SK-N-SH (cell line): ENCODE data around the gene HINT3. TPM values are rescaled to one million over a fixed set of nuclear protein-coding genes. Genes with fewer than 3 reads are reported as not detected.

Experiments
- CTCF ChIA-PET: fragments of 300-600, 350-600 bp; formaldehyde crosslinking; extraction: SDS; loops from one replicate; lab custom pipeline; 2021; lab: Yijun Ruan, JAX
- POLR2A ChIA-PET: fragments of 350-600 bp; sonication (Branson Sonifier 250); formaldehyde crosslinking; extraction: SDS; loops from one replicate; lab custom pipeline; 2020; ENCODE audit warnings: antibody characterized with exemption, inconsistent platforms; lab: Yijun Ruan, JAX
- DNase-seq: peaks from one replicate; pipeline ENCODE4 v3.0.0; 2012
- H2AFZ ChIP-seq: fragments of 200-600 bp; sonication (generic); 2 replicates; pipeline ENCODE4 v1.8.1; 2016; ENCODE audit warnings: antibody characterized with exemption, mild to moderate bottlenecking, low read depth
- H3F3A ChIP-seq: fragments of 200-600 bp; sonication (generic); replicated peaks from 2 replicates; pipeline ENCODE3; 2016; ENCODE audit warnings: antibody characterized with exemption, mild to moderate bottlenecking; ENCODE audit not compliant: insufficient read depth
- H3K27ac ChIP-seq, 2 experiments: fragments of 200-500 bp in 1 of 2; fragments of 200-600 bp in 1 of 2; sonication (Bioruptor generic) in 1 of 2; sonication (generic), shearing (Covaris generic) in 1 of 2; 2 replicates each; pipeline versions ENCODE4 v1.5.1 to v1.6.1; 2014 to 2016; ENCODE audit warnings: low read depth in 2 of 2, inconsistent platforms in 1 of 2, low read length in 1 of 2, mild to moderate bottlenecking in 1 of 2, mixed read lengths in 1 of 2
- H3K27me3 ChIP-seq: fragments of 200-600 bp; sonication (generic), shearing (Covaris generic); 2 replicates; pipeline ENCODE4 v1.6.1; 2016; ENCODE audit warnings: mixed run types; ENCODE audit not compliant: insufficient read depth
- H3K36me3 ChIP-seq, 2 experiments: fragments of 200-500 bp in 1 of 2; fragments of 200-600 bp in 1 of 2; sonication (Bioruptor generic) in 1 of 2; sonication (generic) in 1 of 2; replicated peaks in 1 of 2; 2 replicates each; pipeline versions ENCODE3 to v1.5.1; 2014 to 2016; ENCODE audit warnings: low read length in 1 of 2, mild to moderate bottlenecking in 1 of 2; ENCODE audit not compliant: insufficient read depth in 2 of 2, control insufficient read depth in 1 of 2
- H3K4me1 ChIP-seq, 2 experiments: fragments of 200-500 bp in 1 of 2; fragments of 200-600 bp in 1 of 2; sonication (Bioruptor generic) in 1 of 2; sonication (generic), shearing (Covaris generic) in 1 of 2; 2 replicates each; pipeline versions ENCODE4 v1.5.1 to v1.6.1; 2014 to 2016; ENCODE audit warnings: low read depth in 1 of 2, low read length in 1 of 2, mixed run types in 1 of 2; ENCODE audit not compliant: insufficient read depth in 2 of 2, control insufficient read depth in 1 of 2
- H3K4me2 ChIP-seq: fragments of 200-600 bp; sonication (generic), shearing (Covaris generic); 2 replicates; pipeline ENCODE4 v1.6.1; 2017; ENCODE audit warnings: mixed run types
- H3K4me3 ChIP-seq, 2 experiments: fragments of 200-500 bp in 1 of 2; fragments of 200-600 bp in 1 of 2; sonication (Bioruptor generic) in 1 of 2; sonication (generic), shearing (Covaris generic) in 1 of 2; 2 replicates each; pipeline versions ENCODE4 v1.5.1 to v1.8.1; 2014 to 2016; ENCODE audit warnings: low read depth in 2 of 2, inconsistent platforms in 1 of 2, low read length in 1 of 2, mild to moderate bottlenecking in 1 of 2, mixed read lengths in 1 of 2, moderate library complexity in 1 of 2
- H3K79me2 ChIP-seq: fragments of 200-600 bp; sonication (generic); 2 replicates; pipeline ENCODE4 v1.8.1; 2017; ENCODE audit warnings: mild to moderate bottlenecking; ENCODE audit not compliant: insufficient read depth
- H3K9ac ChIP-seq: fragments of 200-600 bp; sonication (generic); 2 replicates; pipeline ENCODE4 v1.6.1; 2017; ENCODE audit warnings: mixed run types
- H3K9me2 ChIP-seq: fragments of 200-600 bp; sonication (generic); 2 replicates; pipeline ENCODE4 v1.6.1; 2017; ENCODE audit warnings: mixed run types
- H3K9me3 ChIP-seq: fragments of 200-600 bp; sonication (generic); 2 replicates; pipeline ENCODE4 v1.6.1; 2017; ENCODE audit warnings: mixed run types, mild to moderate bottlenecking, moderate library complexity
- H4K20me1 ChIP-seq: fragments of 200-600 bp; sonication (generic); 2 replicates; pipeline ENCODE4 v1.6.1; 2017; ENCODE audit warnings: mild to moderate bottlenecking, mixed run types; ENCODE audit not compliant: insufficient read depth
- FOXJ3 ChIP-seq: sonication (generic); formaldehyde crosslinking; IDR thresholded peaks from 2 replicates; pipeline ENCODE4 v1.5.1; 2020; ENCODE audit warnings: mild to moderate bottlenecking, missing genetic modification reagents
- GABPA ChIP-seq: IDR thresholded peaks from 2 replicates; pipeline ENCODE4 v1.4.0; 2012; ENCODE audit warnings: low read depth, mild to moderate bottlenecking
- JUND ChIP-seq: IDR thresholded peaks from 2 replicates; pipeline ENCODE4 v1.4.0; 2012
- NRF1 ChIP-seq: IDR thresholded peaks from 2 replicates; pipeline ENCODE4 v1.6.1; 2012; ENCODE audit warnings: low read depth, mild to moderate bottlenecking, low read length
- POLR2AphosphoS5 ChIP-seq: IDR thresholded peaks from 2 replicates; pipeline ENCODE4 v1.6.1; 2012; ENCODE audit warnings: low read depth, low read length
- RAD21 ChIP-seq: IDR thresholded peaks from 2 replicates; pipeline ENCODE4 v1.6.1; 2012; ENCODE audit warnings: mild to moderate bottlenecking, low read length
- RCOR1 ChIP-seq: fragments of 150-350 bp; IDR thresholded peaks from 2 replicates; pipeline ENCODE4 v1.6.1; 2017; ENCODE audit warnings: antibody characterized with exemption, low read length
- RXRA ChIP-seq: IDR thresholded peaks from 2 replicates; pipeline ENCODE4 v1.4.0; 2012; ENCODE audit warnings: low read depth, mild to moderate bottlenecking, borderline replicate concordance
- SIN3A ChIP-seq: IDR thresholded peaks from 2 replicates; pipeline ENCODE4 v1.6.1; 2012; ENCODE audit warnings: low read depth, mild to moderate bottlenecking, low read length, moderate library complexity, borderline replicate concordance
- SMC3 ChIP-seq: IDR thresholded peaks from 2 replicates; pipeline ENCODE4 v1.6.1; 2012; ENCODE audit warnings: low read depth, low read length, improper control_type of control experiment
- TAF1 ChIP-seq: IDR thresholded peaks from 2 replicates; pipeline ENCODE4 v1.6.1; 2012; ENCODE audit warnings: low read depth, mild to moderate bottlenecking, low read length, moderate library complexity, borderline replicate concordance
- WGBS: methylation state at CpG from one replicate; pipeline ENCODE4 v1.1.6; 2017; ENCODE audit warnings: low lambda C conversion rate; 5-methylcytosine and 5-hydroxymethylcytosine counted together
- polyA plus RNA-seq, 3 experiments: library from polyadenylated mRNA; depleted of rRNA; stranded (reverse); fragments of >200 nt; gene quantifications; 2 replicates each; pipeline ENCODE4 v1.2.3, GENCODE V29; 2012
- TF ChIP-seq, protein P1 (sequence below): fragments of 150-350 bp; IDR thresholded peaks from 2 replicates; pipeline ENCODE4 v1.6.1; 2017; ENCODE audit warnings: antibody characterized with exemption, low read length, low read depth, borderline replicate concordance
- TF ChIP-seq, protein P2 (sequence below): fragments of 150-350 bp; IDR thresholded peaks from 2 replicates; pipeline ENCODE4 v1.6.1; 2016; ENCODE audit warnings: mild to moderate bottlenecking, low read depth, low read length

Gene HINT3
- polyA plus RNA-seq, 1 of the 3 experiments (the other 2 are of a cell fraction), result 1.8 TPM

DNA sequence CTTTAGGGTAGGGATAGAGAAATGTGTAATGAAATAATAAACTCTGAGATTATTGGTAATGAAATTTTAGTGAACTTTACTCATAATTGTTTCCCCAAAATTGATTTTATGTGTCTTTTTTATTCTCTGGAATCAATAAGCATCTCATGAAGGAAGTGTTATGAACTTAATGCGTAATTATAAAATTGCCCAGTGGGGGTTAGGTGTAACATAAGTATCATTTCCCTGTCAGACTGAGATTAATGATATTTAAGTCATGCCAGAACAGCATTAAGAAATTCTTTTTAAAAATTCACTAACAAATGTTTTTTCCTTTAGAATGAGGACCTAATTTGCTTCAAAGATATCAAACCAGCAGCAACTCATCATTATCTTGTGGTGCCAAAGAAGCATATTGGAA, 10.0 kb downstream of the HINT3 start:
- H3K9ac ChIP-seq, result no peak overlapping the region
- H3K4me1 ChIP-seq, result peaks cover 0 to 3% of the 10 kb centered on the region in 2 experiments; a peak in 2 of 4 replicates
- no peak overlapping the region for H2AFZ ChIP-seq
- POLR2A ChIA-PET, result no interaction called here
- no peaks in the 10 kb centered on the region for H3F3A ChIP-seq
- WGBS, result 97% methylated on average over 1 of the region's 1 CpG
- no peak overlapping the region for H3K27ac ChIP-seq
- H3K4me2 ChIP-seq, result no peak overlapping the region
- H3K27me3 ChIP-seq, result no peaks in the 10 kb centered on the region
- H3K4me3 ChIP-seq, result no peak overlapping the region
- H3K36me3 ChIP-seq, result peaks cover 3 to 9% of the 10 kb centered on the region in 2 experiments
- CTCF ChIA-PET, result interaction anchor here (1.9 to 2.8 kb wide), 2 partner anchors 10 kb away, joined by 7 to 18 read pairs; partner anchors contain the start of gene HINT3
- TF ChIP-seq TAF1 (no peak), NRF1 (no peak), SIN3A (no peak), POLR2AphosphoS5 (no peak), RCOR1 (no peak)
- TF ChIP-seq, all 33 proteins: peak for 0
- H3K9me2 ChIP-seq, result no peaks in the 10 kb centered on the region
- H4K20me1 ChIP-seq, result no peaks in the 10 kb centered on the region
- DNase-seq, result no peak
- no peaks in the 10 kb centered on the region for H3K9me3 ChIP-seq
- no peaks in the 10 kb centered on the region; the same call in 1 of the 2 replicates for H3K79me2 ChIP-seq

DNA sequence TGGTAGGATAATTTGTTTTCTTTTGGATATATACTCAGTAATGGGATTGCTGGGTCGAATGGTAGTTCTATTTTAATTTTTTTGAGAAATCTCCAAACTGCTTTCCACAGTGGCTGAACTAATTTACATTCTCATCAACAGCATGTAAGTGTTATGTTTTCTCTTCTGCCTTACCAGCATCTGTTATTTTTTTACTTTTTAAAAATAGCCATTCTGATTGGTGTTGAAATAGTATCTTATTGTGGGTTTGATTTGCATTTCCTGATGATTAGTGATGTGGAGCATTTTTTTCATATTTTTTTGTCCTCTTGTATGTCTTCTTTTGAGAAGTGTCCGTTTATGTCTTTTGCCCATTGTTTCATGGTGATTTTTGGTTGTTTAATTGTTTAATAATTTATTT, 11.9 kb downstream of the HINT3 start:
- WGBS, result 70% methylated on average over 2 of the region's 2 CpGs
- H3K27me3 ChIP-seq, result no peaks in the 10 kb centered on the region
- TF ChIP-seq RAD21 (no peak), NRF1 (no peak), SMC3 (no peak), SIN3A (no peak), FOXJ3 (CRISPR knock-in tag) (no peak), RCOR1 (no peak), RXRA (no peak), GABPA (no peak), JUND (no peak)
- TF ChIP-seq, protein P1, sequence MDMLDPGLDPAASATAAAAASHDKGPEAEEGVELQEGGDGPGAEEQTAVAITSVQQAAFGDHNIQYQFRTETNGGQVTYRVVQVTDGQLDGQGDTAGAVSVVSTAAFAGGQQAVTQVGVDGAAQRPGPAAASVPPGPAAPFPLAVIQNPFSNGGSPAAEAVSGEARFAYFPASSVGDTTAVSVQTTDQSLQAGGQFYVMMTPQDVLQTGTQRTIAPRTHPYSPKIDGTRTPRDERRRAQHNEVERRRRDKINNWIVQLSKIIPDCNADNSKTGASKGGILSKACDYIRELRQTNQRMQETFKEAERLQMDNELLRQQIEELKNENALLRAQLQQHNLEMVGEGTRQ, result no peak
- TF ChIP-seq, protein P2, sequence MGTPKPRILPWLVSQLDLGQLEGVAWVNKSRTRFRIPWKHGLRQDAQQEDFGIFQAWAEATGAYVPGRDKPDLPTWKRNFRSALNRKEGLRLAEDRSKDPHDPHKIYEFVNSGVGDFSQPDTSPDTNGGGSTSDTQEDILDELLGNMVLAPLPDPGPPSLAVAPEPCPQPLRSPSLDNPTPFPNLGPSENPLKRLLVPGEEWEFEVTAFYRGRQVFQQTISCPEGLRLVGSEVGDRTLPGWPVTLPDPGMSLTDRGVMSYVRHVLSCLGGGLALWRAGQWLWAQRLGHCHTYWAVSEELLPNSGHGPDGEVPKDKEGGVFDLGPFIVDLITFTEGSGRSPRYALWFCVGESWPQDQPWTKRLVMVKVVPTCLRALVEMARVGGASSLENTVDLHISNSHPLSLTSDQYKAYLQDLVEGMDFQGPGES, result no peak
- TF ChIP-seq, all 33 proteins: peak for 0
- H3K4me3 ChIP-seq, result no peak overlapping the region
- no peak overlapping the region for H3K9ac ChIP-seq
- no peaks in the 10 kb centered on the region for H4K20me1 ChIP-seq
- POLR2A ChIA-PET, result no interaction called here
- CTCF ChIA-PET, result interaction anchor here (1.9 kb wide), 1 partner anchor 12 kb away, joined by 7 read pairs; the partner anchor contains the start of gene HINT3
- no peak for DNase-seq
- H3K4me2 ChIP-seq, result no peak overlapping the region
- no peaks in the 10 kb centered on the region; the same call in 1 of the 2 replicates for H3K79me2 ChIP-seq
- H2AFZ ChIP-seq, result no peak overlapping the region
- H3K36me3 ChIP-seq, result peaks cover 2 to 16% of the 10 kb centered on the region in 2 experiments
- H3K4me1 ChIP-seq, result no peaks in the 10 kb centered on the region; a peak in 1 of 4 replicates
- no peaks in the 10 kb centered on the region for H3K9me2 ChIP-seq
- no peaks in the 10 kb centered on the region for H3F3A ChIP-seq
- H3K9me3 ChIP-seq, result no peaks in the 10 kb centered on the region
- H3K27ac ChIP-seq, result no peak overlapping the region
